Forelimb muscle (tissue), 1 donor: ENCODE measurements around the gene SEMA3D. TPM values are rescaled to one million over a fixed set of nuclear protein-coding genes. Genes with fewer than 3 reads are reported as not detected.

Experiments
- DNase-seq: peaks from one replicate; pipeline ENCODE4 v3.0.0-alpha.2; 2013; ENCODE audit warnings: low read depth
- polyA plus RNA-seq: library from polyadenylated mRNA; unstranded; fragments of 120-200 nt; gene quantifications from one replicate; pipeline ENCODE4 v1.2.1, GENCODE V29; 2013; ENCODE audit not compliant: insufficient read length

Gene SEMA3D
- polyA plus RNA-seq, 1 donor, result 11.0 TPM

GRCh38 chr7:85079434-85079833 lies 107.4 kb downstream of the SEMA3D start:
- DNase-seq, result no peak

GRCh38 chr7:85078181-85078580 lies 108.7 kb downstream of the SEMA3D start:
- DNase-seq, result no peak

- no peak for DNase-seq
Measured at GRCh38 chr7:85075864-85076263, 111.0 kb downstream of the SEMA3D start.

- DNase-seq, result no peak
Measured at GRCh38 chr7:85074992-85075391, 111.9 kb downstream of the SEMA3D start.

- no peak for DNase-seq
Measured at GRCh38 chr7:85074016-85074415, 112.8 kb downstream of the SEMA3D start.

- DNase-seq, result no peak
Measured at GRCh38 chr7:85070967-85071628, 115.8 kb downstream of the SEMA3D start.

- no peak for DNase-seq
Measured at GRCh38 chr7:85068799-85069198, 118.1 kb downstream of the SEMA3D start.

GRCh38 chr7:85067371-85067770 lies 119.5 kb downstream of the SEMA3D start:
- no peak for DNase-seq

GRCh38 chr7:85065888-85066485 lies 120.9 kb downstream of the SEMA3D start:
- DNase-seq, result no peak

GRCh38 chr7:85065306-85065705 lies 121.5 kb downstream of the SEMA3D start:
- DNase-seq, result no peak

GRCh38 chr7:85062651-85063050 lies 124.2 kb downstream of the SEMA3D start:
- no peak for DNase-seq

- peak; percentile 79 for DNase-seq
Measured at GRCh38 chr7:85061456-85061855, 125.4 kb downstream of the SEMA3D start.

GRCh38 chr7:85060696-85061095 lies 126.2 kb downstream of the SEMA3D start:
- no peak for DNase-seq

GRCh38 chr7:85055906-85056305 lies 130.9 kb downstream of the SEMA3D start:
- no peak for DNase-seq

GRCh38 chr7:85055196-85055595 lies 131.7 kb downstream of the SEMA3D start:
- no peak for DNase-seq

GRCh38 chr7:85054306-85054705 lies 132.6 kb downstream of the SEMA3D start:
- no peak for DNase-seq

- no peak for DNase-seq
Measured at GRCh38 chr7:85052894-85053293, 134.0 kb downstream of the SEMA3D start.

- DNase-seq, result no peak
Measured at GRCh38 chr7:85052056-85052737, 134.7 kb downstream of the SEMA3D start.

- no peak for DNase-seq
Measured at GRCh38 chr7:85046534-85046933, 140.3 kb downstream of the SEMA3D start.

- DNase-seq, result no peak
Measured at GRCh38 chr7:85041605-85042216, 145.1 kb downstream of the SEMA3D start.

- DNase-seq, result no peak
Measured at GRCh38 chr7:85039196-85039923, 147.5 kb downstream of the SEMA3D start.

- no peak for DNase-seq
Measured at GRCh38 chr7:85038466-85038865, 148.4 kb downstream of the SEMA3D start.
